ENCODE results near the gene CCDC126.

GRCh38 chr7:23633417-23633816 is 36.2 kb downstream of the CCDC126 start:
- TF ChIP-seq POLR2A (IDR thresholded peaks at IDR 0.05; ENCODE audit: low read depth, low read length) (no peak), POLR2AphosphoS5 (IDR thresholded peaks at IDR 0.05; ENCODE audit: low read depth, low read length) (no peak)

Measured in GM12891 (cell line).